HFF-Myc (cell line): ENCODE data around the gene VANGL2.

ENCODE experiments used
- DNase-seq: peaks from one replicate; pipeline ENCODE4 v3.0.0-alpha.2; 2011; ENCODE audit warnings: low read depth; ENCODE audit errors: extremely low read depth
- H3K4me3 ChIP-seq: replicated peaks from 2 replicates; pipeline ENCODE4 v1.5.1; 2011; ENCODE audit warnings: low read depth, mild to moderate bottlenecking, control low read depth, low read length
- CTCF ChIP-seq: IDR thresholded peaks from 2 replicates; pipeline ENCODE4 v1.5.1; 2012; ENCODE audit warnings: mild to moderate bottlenecking, low read depth, low read length, control low read depth; ENCODE audit errors: missing control alignments

The VANGL2 gene

DNA sequence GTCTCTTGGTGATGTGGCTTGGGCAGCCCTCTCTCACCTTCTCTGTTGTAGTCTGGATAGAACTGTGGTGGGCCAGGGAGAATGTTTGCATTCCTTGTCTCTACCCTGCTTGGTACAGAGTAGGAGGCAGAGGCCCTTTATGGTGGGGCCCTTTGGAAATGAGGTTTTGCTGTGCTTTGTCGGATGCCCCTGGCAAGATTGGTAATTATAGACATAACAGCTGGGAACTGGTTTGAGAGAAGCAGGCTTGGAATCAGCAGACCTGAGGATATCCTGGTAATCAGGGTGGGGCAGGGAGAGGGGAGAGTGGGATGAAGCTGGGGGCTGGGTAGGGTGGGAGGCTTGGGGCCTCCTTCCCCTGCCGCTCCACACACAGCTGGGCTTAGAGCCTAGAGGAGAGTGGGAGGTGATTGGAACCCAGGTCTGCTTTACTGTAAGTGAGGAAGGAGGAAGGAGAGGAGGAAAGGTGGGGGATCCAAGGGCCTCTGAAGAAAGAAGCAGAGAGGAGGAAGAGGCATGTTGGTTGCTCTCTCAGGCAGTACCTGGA is 5.0 kb downstream of the VANGL2 start:
- TF ChIP-seq CTCF: no peak
- H3K4me3 ChIP-seq: no peak overlapping the region
- DNase-seq: no peak

DNA sequence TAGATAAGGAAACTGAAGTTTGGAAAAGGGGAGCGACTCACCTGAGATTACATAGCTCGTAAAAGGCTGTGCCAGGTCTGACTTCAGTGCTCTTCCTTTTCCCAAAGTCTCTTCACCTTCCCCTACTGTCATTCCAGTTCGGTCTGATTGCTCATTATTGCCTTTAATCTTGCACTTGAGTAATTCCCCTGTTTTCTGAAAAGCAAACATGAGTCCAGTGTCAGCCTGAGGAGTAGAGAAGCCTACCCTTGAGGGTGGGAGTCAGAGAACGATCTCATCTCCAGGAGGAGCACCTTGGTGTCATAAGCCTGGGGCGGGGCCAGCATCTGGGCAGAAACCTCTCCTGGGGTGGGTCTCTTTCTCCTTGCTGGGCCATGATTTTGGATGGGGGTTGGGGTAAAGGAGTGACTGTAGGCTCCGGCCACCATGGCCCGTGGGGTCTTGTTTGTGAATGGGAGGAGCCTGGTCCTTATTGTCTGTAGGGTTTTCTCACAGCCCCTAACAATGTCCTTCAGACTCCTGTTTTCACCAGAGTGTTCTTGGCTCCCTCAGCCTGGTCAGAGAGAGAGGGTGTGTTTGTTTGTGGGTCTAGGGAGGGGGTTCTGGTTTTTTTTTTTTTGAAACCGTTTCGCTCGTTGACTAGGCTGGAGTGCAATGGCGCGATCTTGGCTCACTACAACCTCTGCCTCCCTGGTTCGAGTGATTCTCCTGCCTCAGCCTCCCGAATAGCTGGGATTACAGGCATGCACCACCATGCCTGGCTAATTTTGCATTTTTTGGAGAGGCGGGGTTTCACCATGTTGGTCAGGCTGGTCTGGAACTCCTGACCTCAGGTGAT is 6.0 kb downstream of the VANGL2 start:
- no peak for TF ChIP-seq CTCF
- DNase-seq: no peak

GRCh38 chr1:160407839-160408801 is 7.8 kb downstream of the VANGL2 start:
- H3K4me3 ChIP-seq: no peak overlapping the region
- no peak for DNase-seq
- no peak for TF ChIP-seq CTCF

More for the DNA sequence above, 6.0 kb downstream of the VANGL2 start:
- no peak overlapping the region for H3K4me3 ChIP-seq

- no peak overlapping the region for H3K4me3 ChIP-seq
- no peak for TF ChIP-seq CTCF
- DNase-seq: no peak
These were observed 8.5 kb downstream of the VANGL2 start for GRCh38 chr1:160408864-160409263.

DNA sequence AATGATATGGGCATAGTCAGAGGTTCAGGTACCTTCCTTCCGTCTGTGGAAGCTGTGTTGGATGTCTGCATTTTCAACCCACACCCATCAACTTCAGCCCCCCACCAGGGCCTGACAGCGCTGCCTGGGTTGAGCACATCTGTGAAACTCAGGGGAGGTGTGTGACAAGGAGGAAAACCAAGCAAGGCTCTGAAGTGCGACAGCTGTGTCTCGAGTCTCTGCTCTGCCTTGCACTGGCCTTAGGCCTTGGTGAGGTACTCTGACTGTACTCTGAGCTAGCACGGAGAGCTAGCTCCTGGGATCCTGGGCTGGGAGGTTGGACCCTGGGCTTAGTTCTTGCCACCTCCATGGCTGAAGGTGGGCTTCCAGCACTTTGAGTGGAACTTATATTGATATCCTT is 9.1 kb downstream of the VANGL2 start:
- DNase-seq: no peak
- H3K4me3 ChIP-seq: no peak overlapping the region
- no peak for TF ChIP-seq CTCF

DNA sequence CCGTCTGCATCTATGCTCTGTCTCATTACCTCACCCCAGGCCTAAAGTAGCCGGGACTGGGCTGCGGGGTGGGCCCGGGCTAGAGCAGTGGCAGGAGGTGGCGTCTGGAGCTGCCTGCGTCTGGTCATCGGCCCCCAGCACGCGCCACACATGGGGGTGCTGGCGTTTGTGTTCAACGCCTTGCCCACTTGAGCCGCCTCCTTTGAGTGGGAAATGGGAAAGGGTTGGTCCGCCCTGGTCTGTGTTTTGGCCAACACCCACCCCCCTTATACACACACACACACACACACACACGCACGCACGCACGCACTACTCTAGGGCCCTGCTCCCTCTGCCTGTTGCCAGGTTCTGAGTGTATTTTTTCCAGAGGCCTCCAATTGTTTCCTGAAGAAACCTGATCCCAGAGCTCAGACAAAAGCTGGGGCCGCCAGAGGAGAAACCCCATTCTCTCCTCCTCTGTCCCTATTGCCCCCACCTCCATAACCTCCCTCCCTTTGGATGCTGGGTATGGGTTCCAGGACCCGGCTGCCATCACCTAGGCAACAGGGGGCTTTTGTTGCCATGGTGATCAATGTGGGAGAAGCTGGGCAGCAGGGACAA is 10.1 kb downstream of the VANGL2 start:
- DNase-seq: no peak
- TF ChIP-seq CTCF: no peak
- no peak overlapping the region for H3K4me3 ChIP-seq
